SH-SY5Y (cell line): ENCODE results near the gene CYSTM1.

Source experiments
- GATA2 ChIP-seq: IDR thresholded peaks from 2 replicates; pipeline ENCODE4 v1.6.1; 2011; ENCODE audit warnings: mild to moderate bottlenecking, low read depth, low read length
- GATA3 ChIP-seq: IDR thresholded peaks from 2 replicates; pipeline ENCODE4 v1.6.1; 2011; ENCODE audit warnings: low read depth, mild to moderate bottlenecking, low read length, moderate library complexity

- TF ChIP-seq GATA2 = no peak
- no peak for TF ChIP-seq GATA3
Observed at GRCh38 chr5:140147460-140147859, 27.5 kb upstream of the CYSTM1 start.
